ENCODE measurements around the gene HDAC4. TPM values are rescaled to one million over a fixed set of nuclear protein-coding genes. Genes with fewer than 3 reads are reported as not detected.

HDAC4 gene
- total RNA-seq, 2 donors from 2014 or later, result 9.3 to 139 TPM

- Histone ChIP-seq H3K36me3 (replicated peaks in 1 of 2; ENCODE audit: insufficient read depth in 1 of 2, low read depth in 2 of 2) (no peaks in the 10 kb centered on the region), H3K4me1 (peaks cover 25% of the 10 kb centered on the region), H3K9me3 (no peaks in the 10 kb centered on the region), H3K4me3 (no peak overlapping the region), H3K27me3 (no peaks in the 10 kb centered on the region), H3K27ac (no peak overlapping the region)
- TF ChIP-seq CTCF (IDR thresholded peaks at IDR 0.05) (no peak), POLR2A (IDR thresholded peaks at IDR 0.05) (no peak)
- intact Hi-C loops (cut with DNase I), result no loop called here
- DNase-seq, result no peak
- ATAC-seq, result no peak
- WGBS, 2 donors, result 83 to 90% methylated on average over 2 to 14 of the region's 14 CpGs
Observed at GRCh38 chr2:239112127-239112774, 288.6 kb downstream of the HDAC4 start.

GRCh38 chr2:239111401-239112100 lies 289.3 kb downstream of the HDAC4 start:
- H3K9me3 ChIP-seq, result no peaks in the 10 kb centered on the region
- WGBS, 2 donors, result 96% methylated on average over 32 of the region's 36 CpGs; no CpG with 5 or more reads in 1 of the 2 donors
- TF ChIP-seq POLR2A (IDR thresholded peaks at IDR 0.05), result no peak
- TF ChIP-seq CTCF (IDR thresholded peaks at IDR 0.05), result no peak
- intact Hi-C loops (cut with DNase I), result no loop called here
- peaks cover 25% of the 10 kb centered on the region for H3K4me1 ChIP-seq
- H3K27me3 ChIP-seq, result no peaks in the 10 kb centered on the region
- no peaks in the 10 kb centered on the region for H3K36me3 ChIP-seq (replicated peaks in 1 of 2; ENCODE audit: insufficient read depth in 1 of 2, low read depth in 2 of 2)
- DNase-seq (no peak), ATAC-seq (no peak)
- H3K27ac ChIP-seq, result no peak overlapping the region
- no peak overlapping the region for H3K4me3 ChIP-seq

- Histone ChIP-seq H3K36me3 (replicated peaks in 1 of 2; ENCODE audit: insufficient read depth in 1 of 2, low read depth in 2 of 2) (no peaks in the 10 kb centered on the region), H3K27ac (no peak overlapping the region), H3K27me3 (no peaks in the 10 kb centered on the region), H3K4me1 (peaks cover 25% of the 10 kb centered on the region), H3K9me3 (no peaks in the 10 kb centered on the region), H3K4me3 (no peak overlapping the region)
- no peak for ATAC-seq
- no peak for TF ChIP-seq POLR2A (IDR thresholded peaks at IDR 0.05)
- no peak for TF ChIP-seq CTCF (IDR thresholded peaks at IDR 0.05)
- intact Hi-C loops (cut with DNase I), result no loop called here
- WGBS, 2 donors, result 72 to 85% methylated on average over 6 to 14 of the region's 14 CpGs
- DNase-seq, result peak in 1 of 4 donors; percentile 26
Observed at GRCh38 chr2:239110595-239111048, 290.2 kb downstream of the HDAC4 start.

GRCh38 chr2:239109928-239110545 lies 290.8 kb downstream of the HDAC4 start:
- Histone ChIP-seq H3K9me3 (no peaks in the 10 kb centered on the region), H3K36me3 (replicated peaks in 1 of 2; ENCODE audit: insufficient read depth in 1 of 2, low read depth in 2 of 2) (no peaks in the 10 kb centered on the region), H3K4me3 (no peak overlapping the region), H3K27ac (no peak overlapping the region), H3K27me3 (no peaks in the 10 kb centered on the region), H3K4me1 (peaks cover 25% of the 10 kb centered on the region)
- intact Hi-C loops (cut with DNase I), result no loop called here
- no peak for ATAC-seq
- no peak for DNase-seq
- no peak for TF ChIP-seq CTCF (IDR thresholded peaks at IDR 0.05)
- TF ChIP-seq POLR2A (IDR thresholded peaks at IDR 0.05), result no peak
- WGBS, 2 donors, result 54 to 61% methylated on average over 14 of the region's 14 CpGs
